GM18505 (cell line): Measurements from ENCODE around the gene KAT7.

Experiments
- ATAC-seq: cut with Tn5 transposase; IDR thresholded peaks from one replicate; pipeline ENCODE4 v1.9.1; 2021; ENCODE audit not compliant: unreplicated experiment
- POLR2A ChIP-seq: IDR thresholded peaks from 4 replicates; pipeline ENCODE4 v1.6.1; 2011; ENCODE audit warnings: borderline replicate concordance; ENCODE audit not compliant: insufficient read depth, insufficient read length; ENCODE audit errors: extremely low read depth

The KAT7 gene

DNA sequence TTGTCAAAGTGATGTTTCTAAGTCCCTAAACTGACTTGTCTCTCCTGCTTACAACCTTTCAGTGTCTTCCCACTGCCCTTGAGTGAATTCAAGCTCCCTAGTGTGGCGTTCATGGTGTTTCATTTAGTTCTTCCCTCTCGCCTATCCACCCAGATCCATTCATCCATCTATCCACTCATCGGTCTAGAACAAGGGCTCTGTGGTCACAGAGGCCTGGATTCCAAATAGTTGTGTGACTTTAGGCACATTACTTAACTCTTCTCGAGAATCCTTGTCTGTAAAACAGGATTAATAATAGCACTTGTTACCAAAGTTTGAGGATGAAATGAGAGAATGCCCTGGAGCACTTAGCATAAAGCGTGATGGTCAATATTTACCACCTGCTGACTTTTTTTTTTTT is 60.3 kb downstream of the KAT7 start:
- ATAC-seq: no peak
- TF ChIP-seq POLR2A: no peak

DNA sequence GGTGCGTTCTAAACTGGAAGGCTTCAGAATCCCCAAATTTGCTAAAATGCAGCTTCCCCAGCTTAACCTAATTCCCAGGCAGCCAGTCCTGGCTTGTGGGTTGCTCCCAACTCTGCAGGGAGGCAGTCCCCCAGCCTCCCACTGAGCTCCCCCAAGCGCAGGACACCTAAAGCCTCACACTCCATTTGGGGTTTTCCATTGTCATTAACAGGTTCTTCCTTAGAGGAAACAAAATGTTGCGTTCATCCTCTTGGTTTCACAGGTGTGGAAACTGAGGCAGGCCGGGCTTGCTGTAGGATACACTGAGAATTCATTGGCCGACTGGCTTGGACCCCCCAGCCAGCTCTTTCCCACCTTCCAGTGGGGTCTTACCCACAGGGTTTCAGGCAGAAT is 61.7 kb downstream of the KAT7 start:
- no peak for ATAC-seq

DNA sequence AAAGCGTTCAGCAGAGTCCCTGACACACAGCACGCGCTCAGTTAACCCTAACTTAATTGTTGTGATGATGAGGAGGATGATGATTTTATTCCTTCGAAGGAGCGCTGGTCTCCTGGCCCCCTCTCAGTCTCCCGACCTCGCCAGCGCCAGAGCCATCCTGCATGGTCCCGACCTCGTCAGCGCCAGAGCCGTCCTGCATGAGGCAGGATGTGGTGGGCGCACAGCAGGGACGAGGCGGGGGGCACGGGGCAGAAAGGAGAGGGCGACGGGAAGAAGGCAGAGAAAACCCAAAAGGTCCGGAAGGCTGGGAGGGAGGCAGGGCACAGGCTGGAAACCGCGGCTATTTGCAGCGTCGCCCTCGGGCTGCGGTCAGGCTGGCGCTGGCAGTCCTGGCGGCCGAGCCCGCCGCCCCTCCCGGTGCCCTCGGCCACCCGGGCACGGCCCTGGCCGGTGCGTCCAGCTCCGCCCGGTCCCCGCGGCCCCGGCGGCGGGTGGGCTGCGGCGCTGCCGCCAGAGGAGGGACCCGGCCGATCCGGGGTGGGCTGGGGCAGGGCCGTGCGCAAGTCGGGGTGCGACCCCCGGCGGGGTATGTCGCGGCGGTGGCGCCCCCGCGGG is 62.4 kb downstream of the KAT7 start:
- TF ChIP-seq POLR2A: no peak
- no peak for ATAC-seq

More for the DNA sequence above, 61.7 kb downstream of the KAT7 start:
- no peak for TF ChIP-seq POLR2A

- TF ChIP-seq POLR2A: no peak
Observed at GRCh38 chr17:49851387-49852291, 63.2 kb downstream of the KAT7 start.

DNA sequence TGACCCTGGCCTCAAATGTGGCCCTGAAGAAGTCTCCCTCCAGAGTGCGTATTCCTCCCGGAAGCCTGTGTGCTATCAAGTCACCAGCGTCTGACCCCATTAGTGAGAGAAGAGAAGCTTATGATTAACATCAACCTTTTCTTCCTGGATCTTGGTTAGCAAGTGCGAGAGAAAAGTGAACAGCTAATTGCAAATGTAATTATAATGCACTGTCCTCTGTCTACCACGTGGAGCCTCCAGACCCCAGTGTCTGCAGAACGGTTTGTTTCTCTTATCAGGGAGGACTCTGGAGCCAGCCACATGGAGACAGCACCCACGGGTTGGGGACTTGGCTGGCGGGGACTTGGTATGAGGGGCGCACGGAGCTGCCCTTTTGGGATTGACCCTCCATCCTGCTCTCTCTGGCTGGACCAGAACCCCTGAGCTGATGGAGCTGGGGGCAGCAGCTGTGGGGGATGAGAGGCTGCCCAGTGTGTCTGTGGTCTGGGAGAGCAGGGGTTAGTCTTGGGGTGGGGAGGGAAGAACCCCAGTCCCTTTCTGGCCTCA is 65.1 kb downstream of the KAT7 start:
- no peak for ATAC-seq

More at GRCh38 chr17:49851387-49852291, 63.2 kb downstream of the KAT7 start:
- no peak for ATAC-seq

GRCh38 chr17:49854126-49854525 is 65.6 kb downstream of the KAT7 start:
- no peak for TF ChIP-seq POLR2A
- ATAC-seq: no peak

More for the DNA sequence above, 65.1 kb downstream of the KAT7 start:
- no peak for TF ChIP-seq POLR2A

DNA sequence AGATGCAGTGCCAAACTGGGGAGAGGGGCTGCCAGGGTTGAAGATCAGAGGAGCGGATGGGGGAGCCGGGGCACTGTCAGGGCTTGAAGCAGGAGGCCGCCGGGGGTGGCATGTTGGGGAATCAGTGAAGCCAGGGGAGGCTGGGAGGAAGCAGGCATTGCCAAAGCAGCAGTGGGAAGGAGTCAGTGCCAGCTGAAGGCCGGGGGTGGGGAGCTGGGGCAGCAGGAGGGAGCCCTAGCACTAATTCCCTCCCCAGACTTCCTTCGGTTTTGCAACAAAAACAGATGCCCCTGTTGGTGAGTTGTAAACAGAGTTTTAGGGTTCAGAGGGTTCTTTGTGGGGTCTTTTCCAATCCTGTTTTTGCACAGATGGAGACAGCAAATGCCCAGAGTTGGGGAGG is 70.3 kb downstream of the KAT7 start:
- no peak for TF ChIP-seq POLR2A
- no peak for ATAC-seq

DNA sequence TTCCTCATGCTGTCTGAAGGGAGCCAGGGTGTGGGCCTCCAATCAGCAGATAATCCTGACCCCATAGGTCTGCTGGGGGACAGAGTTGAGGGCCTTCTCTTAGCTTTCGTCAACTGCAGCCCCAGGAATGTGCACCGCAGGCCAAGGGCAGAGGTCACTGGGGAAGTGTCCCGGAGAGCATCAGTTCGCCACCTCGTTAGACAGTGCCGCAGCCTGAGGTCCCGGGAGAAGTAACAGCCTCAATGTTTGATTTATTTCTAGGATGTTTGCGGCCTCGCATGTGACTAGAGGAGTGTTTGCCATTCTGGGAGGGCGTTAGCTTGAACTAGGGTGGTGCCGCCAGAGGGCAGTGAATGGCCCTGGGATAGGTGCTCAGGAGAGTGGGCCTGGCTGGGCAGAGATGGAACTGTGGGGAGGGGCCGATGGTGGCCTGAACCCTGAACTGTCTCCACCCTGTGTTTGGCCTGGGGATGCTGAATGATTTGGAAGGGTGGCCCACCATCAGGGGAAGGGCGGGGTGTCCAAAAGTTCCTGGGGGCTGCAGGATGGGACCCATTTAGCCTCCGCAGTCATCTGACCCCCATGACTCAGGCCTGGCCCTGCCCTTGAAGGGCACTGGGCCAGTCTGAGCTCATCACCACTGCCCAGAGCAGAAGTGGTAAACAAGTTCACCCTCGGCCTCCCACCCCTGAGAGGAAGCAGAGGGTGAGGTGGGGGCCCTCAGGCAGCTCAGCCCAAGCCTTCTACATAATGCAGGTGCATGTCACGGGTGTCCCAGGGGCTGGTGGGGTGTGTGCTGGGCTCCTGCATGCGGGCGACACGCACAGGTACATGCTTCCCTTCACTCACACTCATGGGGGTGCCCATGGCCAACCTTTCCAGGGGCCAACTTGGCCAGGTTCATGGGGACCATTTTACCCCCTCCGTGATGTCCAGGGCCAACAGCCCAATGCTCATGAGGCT is 71.8 kb downstream of the KAT7 start:
- no peak for TF ChIP-seq POLR2A
- ATAC-seq: no peak

DNA sequence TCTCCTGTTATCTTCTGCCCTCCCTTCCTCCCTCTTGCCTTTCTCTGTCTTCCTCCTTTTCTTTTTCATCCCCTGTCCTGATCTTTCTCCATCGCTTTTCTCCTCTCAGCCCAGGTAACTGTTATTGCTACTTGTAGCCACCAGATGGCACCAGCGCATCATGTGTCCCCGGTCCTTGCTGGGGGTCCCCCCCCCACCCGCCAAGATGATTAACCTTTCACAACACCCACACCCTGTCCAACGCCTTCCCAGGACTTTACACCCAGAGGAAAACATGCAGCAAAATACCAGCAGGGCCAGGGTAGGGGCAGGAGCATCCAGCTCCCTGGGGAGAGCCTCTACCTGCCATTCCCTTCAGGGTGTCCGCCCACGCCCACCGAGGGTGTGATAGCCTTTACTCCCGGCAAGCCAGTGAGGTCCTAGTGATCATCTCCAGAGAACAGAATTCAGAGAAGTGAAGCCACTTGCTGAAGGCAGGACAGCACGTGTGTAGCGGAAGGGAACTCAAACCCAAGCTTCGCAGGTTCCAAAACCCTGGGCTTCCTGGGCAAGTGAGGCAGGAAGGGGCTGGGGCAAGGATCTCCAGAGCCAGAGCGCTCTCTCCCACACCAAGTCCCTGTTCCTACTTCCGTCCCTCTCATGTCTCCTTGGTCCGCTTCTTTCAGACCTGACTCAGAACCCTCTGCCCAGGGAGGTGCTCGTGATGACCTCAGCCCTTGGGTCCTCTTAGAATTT is 72.8 kb downstream of the KAT7 start:
- no peak for ATAC-seq
- TF ChIP-seq POLR2A: no peak

DNA sequence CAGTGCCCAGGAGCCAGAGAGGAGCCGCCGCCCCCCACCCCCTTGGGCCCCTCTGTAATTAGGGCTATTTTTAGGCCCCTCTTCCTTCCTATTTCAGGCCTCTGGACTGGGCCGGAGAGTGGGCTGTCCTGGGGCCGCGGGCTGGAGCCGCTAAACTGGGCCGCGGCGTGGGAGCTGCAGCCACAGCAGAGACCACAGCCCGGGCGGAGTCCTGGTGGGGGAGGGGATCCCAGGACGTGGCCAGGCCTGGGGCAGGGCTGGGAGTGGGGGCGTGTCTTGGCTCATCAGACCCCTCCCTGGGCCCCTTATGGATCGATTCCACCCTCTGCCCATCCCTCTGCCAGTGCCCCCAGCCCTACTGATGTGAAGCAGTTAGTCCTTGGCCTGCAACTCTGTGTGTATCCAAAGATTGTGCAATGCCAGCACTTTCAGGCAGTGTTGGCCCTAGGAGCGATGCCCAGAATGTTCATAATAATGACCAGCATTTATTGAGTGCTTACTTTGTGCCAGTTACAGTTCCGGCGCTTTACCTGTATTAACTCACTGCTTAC is 74.4 kb downstream of the KAT7 start:
- ATAC-seq: no peak
- TF ChIP-seq POLR2A: no peak

- no peak for TF ChIP-seq POLR2A
- no peak for ATAC-seq
Observed at GRCh38 chr17:49866019-49866380, 77.5 kb downstream of the KAT7 start.

DNA sequence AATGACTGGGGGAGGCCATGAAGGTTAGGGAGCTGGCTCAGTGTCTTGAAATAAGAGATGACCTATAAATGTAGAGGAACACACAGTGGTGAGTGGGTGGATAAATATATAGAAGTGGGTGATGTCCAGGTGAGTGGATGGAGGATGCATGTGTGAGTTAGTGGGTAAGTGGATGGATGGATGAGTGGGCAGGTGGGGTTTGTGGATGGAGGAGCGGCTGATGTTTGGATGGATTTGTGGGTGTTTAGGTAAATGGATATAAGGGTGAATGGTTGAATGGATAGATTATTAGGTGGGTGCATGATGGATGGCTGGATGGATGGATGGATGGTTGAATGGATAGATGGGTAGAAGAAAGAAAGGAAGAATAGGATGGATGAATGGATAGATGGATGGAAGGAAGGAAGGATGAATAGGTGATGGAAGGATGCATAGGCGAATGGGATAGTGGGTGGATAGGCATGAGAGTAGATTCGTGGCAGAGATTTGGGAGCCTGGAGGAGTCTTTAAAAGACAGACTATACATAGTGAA is 78.5 kb downstream of the KAT7 start:
- ATAC-seq: no peak

DNA sequence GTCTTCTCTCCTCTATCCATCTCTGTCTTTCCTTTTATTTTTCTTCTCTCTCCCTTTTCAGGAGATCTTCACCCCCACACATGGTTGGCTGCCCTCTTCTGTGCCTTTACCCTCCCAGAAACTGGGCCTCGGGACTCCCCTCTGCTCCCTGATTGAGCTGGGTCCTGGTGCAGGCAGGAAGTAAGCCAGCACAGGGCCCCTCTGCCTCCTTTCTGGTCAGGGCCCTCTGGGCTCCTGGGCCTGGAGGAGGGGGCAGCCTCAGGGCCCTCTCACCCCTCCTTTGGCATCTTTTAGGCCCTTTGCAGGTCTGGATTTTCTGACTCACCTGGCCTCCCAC is 80.5 kb downstream of the KAT7 start:
- ATAC-seq: no peak
- no peak for TF ChIP-seq POLR2A

More for the DNA sequence above, 78.5 kb downstream of the KAT7 start:
- no peak for TF ChIP-seq POLR2A

- no peak for ATAC-seq
- no peak for TF ChIP-seq POLR2A
Observed at GRCh38 chr17:49870298-49870697, 81.8 kb downstream of the KAT7 start.
